Neural progenitor cell (in vitro differentiated cells): Measurements from ENCODE around the gene SLC6A7.

Source experiments
- EZH2 ChIP-seq: fragments of 200-600 bp; sonication (generic); IDR thresholded peaks from 2 replicates; pipeline ENCODE4 v1.6.1; 2017; ENCODE audit warnings: antibody characterized with exemption, mild to moderate bottlenecking, moderate library complexity
- EZH2phosphoT487 ChIP-seq: fragments of 200-600 bp; sonication (generic); IDR thresholded peaks from 2 replicates; pipeline ENCODE4 v1.6.1; 2017; ENCODE audit warnings: antibody characterized with exemption
- TF ChIP-seq, protein P1 (sequence below): fragments of 200-600 bp; sonication (generic); IDR thresholded peaks from 2 replicates; pipeline ENCODE4 v1.5.1; 2017; ENCODE audit warnings: antibody characterized with exemption, mild to moderate bottlenecking

DNA sequence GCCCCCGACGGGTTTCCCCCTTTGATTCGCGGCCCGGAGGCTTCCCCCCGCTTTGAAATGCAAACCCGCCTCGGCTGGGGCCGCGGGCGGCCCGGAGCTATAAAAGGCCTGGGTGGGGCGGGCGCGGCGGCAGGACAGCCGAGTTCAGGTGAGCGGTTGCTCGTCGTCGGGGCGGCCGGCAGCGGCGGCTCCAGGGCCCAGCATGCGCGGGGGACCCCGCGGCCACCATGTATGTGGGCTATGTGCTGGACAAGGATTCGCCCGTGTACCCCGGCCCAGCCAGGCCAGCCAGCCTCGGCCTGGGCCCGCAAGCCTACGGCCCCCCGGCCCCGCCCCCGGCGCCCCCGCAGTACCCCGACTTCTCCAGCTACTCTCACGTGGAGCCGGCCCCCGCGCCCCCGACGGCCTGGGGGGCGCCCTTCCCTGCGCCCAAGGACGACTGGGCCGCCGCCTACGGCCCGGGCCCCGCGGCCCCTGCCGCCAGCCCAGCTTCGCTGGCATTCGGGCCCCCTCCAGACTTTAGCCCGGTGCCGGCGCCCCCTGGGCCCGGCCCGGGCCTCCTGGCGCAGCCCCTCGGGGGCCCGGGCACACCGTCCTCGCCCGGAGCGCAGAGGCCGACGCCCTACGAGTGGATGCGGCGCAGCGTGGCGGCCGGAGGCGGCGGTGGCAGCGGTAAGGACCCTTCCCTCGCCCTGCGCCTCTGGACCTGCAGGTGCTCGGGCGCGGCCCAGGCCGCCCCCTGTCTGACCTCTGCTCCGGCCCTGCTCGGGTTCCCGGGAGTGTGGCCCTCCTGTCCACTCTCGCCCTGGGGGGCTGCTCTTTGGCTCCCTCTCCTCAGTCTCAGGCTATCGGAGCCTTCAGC lies 23.0 kb upstream of the SLC6A7 start, which contains the start of gene CDX1:
- TF ChIP-seq, protein P1, sequence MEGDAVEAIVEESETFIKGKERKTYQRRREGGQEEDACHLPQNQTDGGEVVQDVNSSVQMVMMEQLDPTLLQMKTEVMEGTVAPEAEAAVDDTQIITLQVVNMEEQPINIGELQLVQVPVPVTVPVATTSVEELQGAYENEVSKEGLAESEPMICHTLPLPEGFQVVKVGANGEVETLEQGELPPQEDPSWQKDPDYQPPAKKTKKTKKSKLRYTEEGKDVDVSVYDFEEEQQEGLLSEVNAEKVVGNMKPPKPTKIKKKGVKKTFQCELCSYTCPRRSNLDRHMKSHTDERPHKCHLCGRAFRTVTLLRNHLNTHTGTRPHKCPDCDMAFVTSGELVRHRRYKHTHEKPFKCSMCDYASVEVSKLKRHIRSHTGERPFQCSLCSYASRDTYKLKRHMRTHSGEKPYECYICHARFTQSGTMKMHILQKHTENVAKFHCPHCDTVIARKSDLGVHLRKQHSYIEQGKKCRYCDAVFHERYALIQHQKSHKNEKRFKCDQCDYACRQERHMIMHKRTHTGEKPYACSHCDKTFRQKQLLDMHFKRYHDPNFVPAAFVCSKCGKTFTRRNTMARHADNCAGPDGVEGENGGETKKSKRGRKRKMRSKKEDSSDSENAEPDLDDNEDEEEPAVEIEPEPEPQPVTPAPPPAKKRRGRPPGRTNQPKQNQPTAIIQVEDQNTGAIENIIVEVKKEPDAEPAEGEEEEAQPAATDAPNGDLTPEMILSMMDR, result peak; percentile 14
- TF ChIP-seq EZH2, result peak; percentile 99
- TF ChIP-seq EZH2phosphoT487, result peak; percentile 96
